Measurements from ENCODE around the gene PDS5A. TPM values are rescaled to one million over a fixed set of nuclear protein-coding genes. Genes with fewer than 3 reads are reported as not detected.

The PDS5A gene
- total and polyA plus RNA-seq, 9 of the 15 experiments (the other 6 are each of a cell fraction or from before 2014, with no cell fraction given): 16.4 to 85.4 (median 70.0) TPM

GRCh38 chr4:39881789-39882188 is 95.9 kb downstream of the PDS5A start:
- ATAC-seq: no peak
- CTCF ChIA-PET (ENCODE audit: low intra/inter-chr PET ratio): no interaction called here

More at GRCh38 chr4:39881789-39882188, 95.9 kb downstream of the PDS5A start:
- BruUV-seq (replicated peaks): no TSS peak
- no peaks in the 10 kb centered on the region for H3K79me2 ChIP-seq (ENCODE audit: control insufficient read depth, insufficient read depth, low read length)
- H3K4me2 ChIP-seq (ENCODE audit: insufficient read depth, low read length): no peak overlapping the region
- H3K27ac ChIP-seq (ENCODE audit: extremely low read depth, low read depth, low read length): no peak overlapping the region
- 90% methylated on average over 2 of the region's 2 CpGs for WGBS (ENCODE audit: insufficient coverage, low coverage, missing lambda C conversion rate)
- POLR2A ChIA-PET: no interaction called here
- DNase-seq (ENCODE audit: extremely low read depth in 1 of 4, low spot score in 3 of 4) (no peak), FAIRE-seq (no peak)
- H3K36me3 ChIP-seq (ENCODE audit: control insufficient read depth, insufficient read depth, low read length): peaks cover 62% of the 10 kb centered on the region
- H3K4me3 ChIP-seq: no peak overlapping the region
- H4K20me1 ChIP-seq (replicated peaks; ENCODE audit: control insufficient read depth, insufficient read depth, low read length): no peaks in the 10 kb centered on the region
- H3K9me1 ChIP-seq (ENCODE audit: control insufficient read depth, insufficient read depth, low read length): no peaks in the 10 kb centered on the region
- H2AFZ ChIP-seq (ENCODE audit: low read depth, low read length): no peak overlapping the region
- H3K4me1 ChIP-seq (replicated peaks in 1 of 2; ENCODE audit: control insufficient read depth in 2 of 2, insufficient read depth in 2 of 2, low read length in 2 of 2): no peaks in the 10 kb centered on the region
- intact Hi-C loops (cut with micrococcal nuclease): no loop called here
- no peaks in the 10 kb centered on the region for H3K27me3 ChIP-seq (ENCODE audit: control insufficient read depth in 2 of 2, insufficient read depth in 2 of 2, low read length in 2 of 2)
- in situ Hi-C loops (cut with MboI): no loop called here
- no peak for TF ChIP-seq NCOR1 (IDR thresholded peaks at IDR 0.05)
- no peak for TF ChIP-seq CTCF (IDR thresholded peaks at IDR 0.05 in 2 of 3, conservative IDR thresholded peaks at IDR 0.05 in 1 of 3; ENCODE audit: insufficient read depth in 2 of 3, low read depth in 1 of 3, low read length in 3 of 3)
- no peak for TF ChIP-seq ZNF586 (CRISPR knock-in tag; conservative IDR thresholded peaks at IDR 0.05)
- no peak for TF ChIP-seq RBM15 (IDR thresholded peaks at IDR 0.05; ENCODE audit: insufficient read depth, low read length)
- TF ChIP-seq NCOA4 (IDR thresholded peaks at IDR 0.05; ENCODE audit: partially characterized antibody): no peak
- no peak for TF ChIP-seq RBM14 (IDR thresholded peaks at IDR 0.05; ENCODE audit: borderline replicate concordance, insufficient read depth, low read depth, low read length)
- TF ChIP-seq ZNF695 (CRISPR knock-in tag; IDR thresholded peaks at IDR 0.05): no peak
- TF ChIP-seq ZNF75A (CRISPR knock-in tag; IDR thresholded peaks at IDR 0.05): no peak
- no peak for TF ChIP-seq SMAD2 (IDR thresholded peaks at IDR 0.05; ENCODE audit: low read depth, low read length)
- no peak for TF ChIP-seq ZBTB11 (CRISPR knock-in tag; IDR thresholded peaks at IDR 0.05)
- TF ChIP-seq SRSF9 (IDR thresholded peaks at IDR 0.05; ENCODE audit: borderline replicate concordance, low read depth, low read length): no peak
- TF ChIP-seq CCAR2 (IDR thresholded peaks at IDR 0.05; ENCODE audit: low read depth, low read length): no peak
- TF ChIP-seq ZNF354B (CRISPR knock-in tag; IDR thresholded peaks at IDR 0.05): no peak
- no peak for TF ChIP-seq HNRNPUL1 (IDR thresholded peaks at IDR 0.05; ENCODE audit: low read length)
- TF ChIP-seq ZNF57 (CRISPR knock-in tag; IDR thresholded peaks at IDR 0.05): no peak
- TF ChIP-seq TAF9B (IDR thresholded peaks at IDR 0.05; ENCODE audit: partially characterized antibody): no peak
- no peak for TF ChIP-seq KLF13 (tag; IDR thresholded peaks at IDR 0.05; ENCODE audit: borderline replicate concordance, low read depth)
- TF ChIP-seq MITF (IDR thresholded peaks at IDR 0.05): no peak
- no peaks in the 10 kb centered on the region for H3K9me3 ChIP-seq (replicated peaks; ENCODE audit: control insufficient read depth, insufficient read depth, low read depth, low read length)
- H3K9ac ChIP-seq (ENCODE audit: insufficient read depth in 1 of 2, low read depth in 2 of 2, low read length in 2 of 2): no peak overlapping the region

All from K562 (cell line).